BJ (cell line): ENCODE results near the gene TAF3. TPM values are rescaled to one million over a fixed set of nuclear protein-coding genes. Genes with fewer than 3 reads are reported as not detected.

ENCODE experiments used
- CTCF ChIA-PET: fragments of 350-600 bp; formaldehyde crosslinking; extraction: SDS; loops from one replicate; lab custom pipeline; 2021; ENCODE audit warnings: antibody characterized with exemption, inconsistent platforms; lab: Yijun Ruan, JAX
- POLR2A ChIA-PET: fragments of 300-600 bp; sonication (Branson Sonifier 250); formaldehyde crosslinking; extraction: SDS; loops from one replicate; lab custom pipeline; 2021; ENCODE audit warnings: antibody characterized with exemption; lab: Charles Lee
- DNase-seq: peaks from one replicate; pipeline ENCODE4 v3.0.0-alpha.2; 2011; ENCODE audit warnings: low read depth
- H3K27me3 ChIP-seq: 2 replicates; pipeline ENCODE4 v1.6.0; 2011; ENCODE audit warnings: low read length; ENCODE audit not compliant: control insufficient read depth, insufficient read depth
- H3K36me3 ChIP-seq: 2 replicates; pipeline ENCODE4 v1.5.1; 2011; ENCODE audit warnings: low read length; ENCODE audit not compliant: control insufficient read depth, insufficient read depth
- H3K4me3 ChIP-seq: 2 replicates; pipeline ENCODE4 v1.5.1; 2011; ENCODE audit warnings: low read depth, mild to moderate bottlenecking, control low read depth, low read length
- polyA plus RNA-seq: library from polyadenylated mRNA; depleted of rRNA; stranded (reverse); fragments of >200 nt; gene quantifications from 2 replicates; pipeline ENCODE4 v1.2.3, GENCODE V29; 2011
- TF ChIP-seq, protein P1 (sequence below): IDR thresholded peaks from 2 replicates; pipeline ENCODE4 v1.5.1; 2011; ENCODE audit warnings: low read depth, mild to moderate bottlenecking, control low read depth, inconsistent platforms, low read length, moderate library complexity; ENCODE audit not compliant: insufficient read depth

The TAF3 gene
- polyA plus RNA-seq, 1 experiment, result 1.8 TPM

DNA sequence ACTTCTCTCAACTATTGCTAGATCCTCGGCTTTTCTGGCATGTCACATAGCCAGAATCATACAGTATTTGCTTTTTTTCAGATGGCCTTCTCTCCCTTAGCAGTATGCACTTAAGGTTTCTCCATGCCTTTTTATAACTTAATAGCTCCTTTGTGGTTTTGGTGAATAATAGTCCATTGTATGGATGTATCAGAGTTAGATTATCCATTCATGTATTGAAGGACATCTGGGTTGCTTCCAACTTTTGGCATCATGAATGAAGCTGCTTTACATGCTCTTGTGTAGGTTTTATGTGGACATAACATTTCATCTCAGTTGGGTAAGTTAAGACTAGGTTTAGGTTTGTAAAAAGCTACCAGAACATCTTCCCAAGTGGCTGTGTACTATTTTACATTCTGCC lies 25.8 kb upstream of the TAF3 start:
- ChIA-PET CTCF (no interaction called here), POLR2A (no interaction called here)

DNA sequence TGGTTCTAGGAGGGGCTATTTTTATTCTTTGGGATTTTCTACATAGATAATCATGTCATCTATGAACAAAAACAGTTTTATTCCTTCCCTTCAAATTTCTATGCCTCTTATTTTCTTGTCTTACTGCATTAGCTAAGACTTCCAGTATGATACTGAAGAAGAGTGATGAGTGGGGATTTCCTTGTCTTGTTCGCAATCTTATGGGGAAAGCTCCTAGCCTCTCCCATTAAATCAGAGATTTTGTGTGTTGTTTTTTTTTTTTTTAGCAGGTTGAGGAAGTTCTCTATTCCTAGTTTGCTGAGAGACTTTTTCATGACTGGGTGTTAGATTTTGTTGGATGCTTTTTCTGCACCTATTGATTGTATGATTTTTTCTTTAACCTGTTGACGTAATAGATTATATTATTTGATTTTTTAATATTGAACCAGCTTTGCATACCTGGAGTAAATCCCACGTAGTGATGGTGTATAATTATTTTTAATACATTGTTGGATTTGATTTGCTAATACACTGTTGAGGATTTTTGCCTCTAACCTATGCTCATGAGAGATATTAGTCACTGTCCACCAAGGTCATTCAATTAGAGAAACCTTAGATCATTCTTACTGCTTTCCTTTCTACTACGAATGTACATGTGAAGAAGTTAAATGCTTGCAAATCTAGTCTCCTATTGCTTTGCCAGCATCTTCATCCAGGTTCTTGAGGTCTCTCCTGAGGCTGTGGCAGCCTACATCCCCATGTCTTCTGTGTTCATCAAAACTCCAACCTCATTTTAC lies 23.9 kb upstream of the TAF3 start:
- no peak overlapping the region for H3K4me3 ChIP-seq
- POLR2A ChIA-PET, result no interaction called here
- H3K36me3 ChIP-seq, result no peaks in the 10 kb centered on the region; the same call in 1 of the 2 replicates
- TF ChIP-seq, protein P1, sequence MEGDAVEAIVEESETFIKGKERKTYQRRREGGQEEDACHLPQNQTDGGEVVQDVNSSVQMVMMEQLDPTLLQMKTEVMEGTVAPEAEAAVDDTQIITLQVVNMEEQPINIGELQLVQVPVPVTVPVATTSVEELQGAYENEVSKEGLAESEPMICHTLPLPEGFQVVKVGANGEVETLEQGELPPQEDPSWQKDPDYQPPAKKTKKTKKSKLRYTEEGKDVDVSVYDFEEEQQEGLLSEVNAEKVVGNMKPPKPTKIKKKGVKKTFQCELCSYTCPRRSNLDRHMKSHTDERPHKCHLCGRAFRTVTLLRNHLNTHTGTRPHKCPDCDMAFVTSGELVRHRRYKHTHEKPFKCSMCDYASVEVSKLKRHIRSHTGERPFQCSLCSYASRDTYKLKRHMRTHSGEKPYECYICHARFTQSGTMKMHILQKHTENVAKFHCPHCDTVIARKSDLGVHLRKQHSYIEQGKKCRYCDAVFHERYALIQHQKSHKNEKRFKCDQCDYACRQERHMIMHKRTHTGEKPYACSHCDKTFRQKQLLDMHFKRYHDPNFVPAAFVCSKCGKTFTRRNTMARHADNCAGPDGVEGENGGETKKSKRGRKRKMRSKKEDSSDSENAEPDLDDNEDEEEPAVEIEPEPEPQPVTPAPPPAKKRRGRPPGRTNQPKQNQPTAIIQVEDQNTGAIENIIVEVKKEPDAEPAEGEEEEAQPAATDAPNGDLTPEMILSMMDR, result no peak
- no peak for DNase-seq
- CTCF ChIA-PET, result no interaction called here
- H3K27me3 ChIP-seq, result no peaks in the 10 kb centered on the region

More for the DNA sequence above, 25.8 kb upstream of the TAF3 start:
- no peak overlapping the region for H3K4me3 ChIP-seq
- TF ChIP-seq, protein P1, result no peak
- no peaks in the 10 kb centered on the region for H3K27me3 ChIP-seq
- no peaks in the 10 kb centered on the region; the same call in 1 of the 2 replicates for H3K36me3 ChIP-seq
- no peak for DNase-seq

DNA sequence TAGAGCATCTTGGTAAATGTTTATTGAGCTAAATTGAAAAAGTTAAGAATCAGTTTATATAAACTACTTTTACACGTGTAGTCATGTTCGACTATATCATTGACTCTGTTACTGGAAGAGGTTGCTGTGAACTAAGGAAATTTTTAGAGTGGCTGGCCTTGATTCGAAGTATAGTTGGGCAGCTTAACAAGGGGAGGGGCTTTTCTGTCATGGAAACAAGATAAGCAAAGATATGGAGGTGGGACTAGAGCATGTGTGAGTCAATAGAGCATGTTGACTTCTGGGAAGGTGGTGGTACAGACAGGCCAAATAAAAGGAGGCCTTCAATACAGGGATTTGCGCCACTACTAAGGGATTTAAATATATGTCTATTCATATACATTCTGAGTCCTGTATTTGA lies 22.7 kb upstream of the TAF3 start:
- H3K27me3 ChIP-seq, result no peaks in the 10 kb centered on the region
- DNase-seq, result no peak
- ChIA-PET POLR2A (no interaction called here), CTCF (no interaction called here)
- no peak overlapping the region for H3K4me3 ChIP-seq
- TF ChIP-seq, protein P1, result no peak
- peaks cover 2% of the 10 kb centered on the region for H3K36me3 ChIP-seq

DNA sequence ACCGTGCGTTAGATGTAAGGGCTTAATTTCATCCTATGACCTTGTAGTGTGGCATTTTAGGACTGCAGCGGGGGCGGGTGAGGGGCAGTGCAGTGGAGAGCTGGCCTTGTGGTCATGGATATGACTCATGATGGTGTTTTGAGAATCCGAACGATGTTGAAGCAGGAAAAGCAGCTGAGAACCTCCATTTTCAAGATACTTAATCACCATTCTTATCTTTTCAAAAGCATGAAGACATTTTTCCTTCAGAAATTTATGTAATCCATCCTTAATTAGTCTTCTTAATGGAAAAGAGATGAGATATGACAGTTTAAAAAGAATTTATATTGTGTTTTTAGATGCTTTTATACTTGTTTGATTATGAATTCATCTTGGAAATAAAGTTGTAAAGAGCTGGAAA lies 20.7 kb upstream of the TAF3 start:
- H3K36me3 ChIP-seq, result peaks cover 9% of the 10 kb centered on the region
- TF ChIP-seq, protein P1, result no peak
- no peak overlapping the region for H3K4me3 ChIP-seq
- POLR2A ChIA-PET, result interaction anchor here (0.9 kb wide), 1 partner anchor 10 kb away, joined by 6 read pairs; the partner anchor contains the start of genes ATP5F1C and KIN
- DNase-seq, result peak; percentile 82
- no peaks in the 10 kb centered on the region for H3K27me3 ChIP-seq
- CTCF ChIA-PET, result interaction anchor here (0.9 to 1.2 kb wide), 2 partner anchors 12 to 22 kb away, joined by 3 read pairs; no protein-coding TSS in a partner anchor

DNA sequence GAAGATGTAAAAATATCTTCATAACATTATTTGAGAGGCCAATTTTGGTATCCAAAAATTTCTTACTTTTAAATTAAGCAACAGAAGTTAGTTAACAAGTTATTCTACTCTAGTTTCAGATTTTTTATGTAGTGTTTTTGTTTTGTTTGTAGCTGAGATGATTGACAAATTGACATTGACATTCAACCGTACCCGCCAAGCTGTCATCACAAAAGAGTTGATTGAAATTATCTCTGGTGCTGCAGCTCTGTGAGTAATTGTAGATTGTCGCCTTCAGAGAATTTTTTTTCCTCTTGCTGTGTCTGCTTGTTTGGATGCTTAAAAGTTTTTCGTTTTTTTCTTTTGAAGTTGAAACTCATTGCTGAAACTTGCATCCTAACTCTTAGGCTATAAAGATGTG lies 15.7 kb upstream of the TAF3 start:
- H3K4me3 ChIP-seq, result no peak overlapping the region
- peaks cover 23% of the 10 kb centered on the region for H3K36me3 ChIP-seq
- H3K27me3 ChIP-seq, result no peaks in the 10 kb centered on the region
- DNase-seq, result no peak
- TF ChIP-seq, protein P1, result no peak
- POLR2A ChIA-PET, result no interaction called here
- CTCF ChIA-PET, result interaction anchor here (0.7 to 1.4 kb wide), 2 partner anchors 11 to 16 kb away, joined by 3 to 4 read pairs; partner anchors contain the start of gene TAF3
